Aorta (tissue), 5 donors: ENCODE results near the gene MPG. TPM values are rescaled to one million over a fixed set of nuclear protein-coding genes. Genes with fewer than 3 reads are reported as not detected.

ENCODE experiments used
- ATAC-seq: fragments of 200-7000 bp; cut with Tn5 transposase; one replicate; pipeline ENCODE4 v1.9.1; 2022; ENCODE audit warnings: moderate library complexity; ENCODE audit not compliant: low FRiP score
- DNase-seq, 2 donors: peaks; one replicate each; pipeline ENCODE4 v3.0.0-alpha.2; 2020
- H3K27ac ChIP-seq, 2 donors: one replicate each; pipeline ENCODE4 v1.5.1; 2013; ENCODE audit warnings: low read length in 2 of 2, mild to moderate bottlenecking in 2 of 2, moderate library complexity in 2 of 2, control low read depth in 1 of 2, inconsistent platforms in 1 of 2, low read depth in 1 of 2
- H3K27me3 ChIP-seq, 2 donors: one replicate each; pipeline ENCODE4 v1.6.1; 2013; ENCODE audit warnings: control low read depth in 1 of 2, low read length in 1 of 2, mild to moderate bottlenecking in 1 of 2, moderate library complexity in 1 of 2; ENCODE audit not compliant: insufficient read depth in 2 of 2, control insufficient read depth in 1 of 2
- H3K36me3 ChIP-seq, 2 donors: one replicate each; pipeline ENCODE4 v1.6.1; 2013; ENCODE audit warnings: control low read depth in 1 of 2, low read length in 1 of 2, mild to moderate bottlenecking in 1 of 2; ENCODE audit not compliant: insufficient read depth in 2 of 2, control insufficient read depth in 1 of 2
- H3K4me1 ChIP-seq, 2 donors: one replicate each; pipeline ENCODE4 v1.6.1; 2013; ENCODE audit warnings: low read length in 2 of 2, control low read depth in 1 of 2, mild to moderate bottlenecking in 1 of 2, moderate library complexity in 1 of 2; ENCODE audit not compliant: insufficient read depth in 2 of 2, control insufficient read depth in 1 of 2
- H3K4me3 ChIP-seq, 2 donors: one replicate each; pipeline ENCODE4 v1.5.1; 2013; ENCODE audit warnings: low read length in 2 of 2, control low read depth in 1 of 2, mild to moderate bottlenecking in 1 of 2
- H3K9me3 ChIP-seq: one replicate; pipeline ENCODE4 v1.6.1; 2013; ENCODE audit warnings: mild to moderate bottlenecking, low read length; ENCODE audit not compliant: control insufficient read depth
- WGBS, 2 donors: extraction: QIAGEN DNeasy Blood & Tissue Kit; methylation state at CpG; one replicate each; pipeline ENCODE4 v1.1.7; 2013; 5-methylcytosine and 5-hydroxymethylcytosine counted together
- intact Hi-C, 2 donors: fragments of 100-400 bp; cut with DNase I; formaldehyde crosslinking; loops; one replicate each; pipeline versions ENCODE4 v1.14.2 to v1.15.0; 2022
- polyA plus RNA-seq, 2 donors: library from polyadenylated mRNA; stranded (reverse); fragments of 200-250 nt; gene quantifications; one replicate each; pipeline ENCODE4 v1.2.3, GENCODE V29; 2013
- total RNA-seq, 2 donors: library from RNA; stranded (reverse); fragmentation: NEBNext Ultra II Directional; extraction: Animal tissue kit (Norgen Biotek cat#: 25700); gene quantifications; one replicate each; pipeline ENCODE4 v1.2.1, GENCODE V29; 2021
- donor health status: healthy with polysubstance abuse.
- donor health status: Bipolar disorder and iron deficiency.
- donor health status: DM: no; HTN: no; CAD: no.
- donor health status: DM: no; HTN: no; CAD: no.
- donor health status: DM: yes; HTN: yes; CAD: no.

The MPG gene
- total and polyA plus RNA-seq, 4 donors, result 56.2 to 213 (median 74.1) TPM

DNA sequence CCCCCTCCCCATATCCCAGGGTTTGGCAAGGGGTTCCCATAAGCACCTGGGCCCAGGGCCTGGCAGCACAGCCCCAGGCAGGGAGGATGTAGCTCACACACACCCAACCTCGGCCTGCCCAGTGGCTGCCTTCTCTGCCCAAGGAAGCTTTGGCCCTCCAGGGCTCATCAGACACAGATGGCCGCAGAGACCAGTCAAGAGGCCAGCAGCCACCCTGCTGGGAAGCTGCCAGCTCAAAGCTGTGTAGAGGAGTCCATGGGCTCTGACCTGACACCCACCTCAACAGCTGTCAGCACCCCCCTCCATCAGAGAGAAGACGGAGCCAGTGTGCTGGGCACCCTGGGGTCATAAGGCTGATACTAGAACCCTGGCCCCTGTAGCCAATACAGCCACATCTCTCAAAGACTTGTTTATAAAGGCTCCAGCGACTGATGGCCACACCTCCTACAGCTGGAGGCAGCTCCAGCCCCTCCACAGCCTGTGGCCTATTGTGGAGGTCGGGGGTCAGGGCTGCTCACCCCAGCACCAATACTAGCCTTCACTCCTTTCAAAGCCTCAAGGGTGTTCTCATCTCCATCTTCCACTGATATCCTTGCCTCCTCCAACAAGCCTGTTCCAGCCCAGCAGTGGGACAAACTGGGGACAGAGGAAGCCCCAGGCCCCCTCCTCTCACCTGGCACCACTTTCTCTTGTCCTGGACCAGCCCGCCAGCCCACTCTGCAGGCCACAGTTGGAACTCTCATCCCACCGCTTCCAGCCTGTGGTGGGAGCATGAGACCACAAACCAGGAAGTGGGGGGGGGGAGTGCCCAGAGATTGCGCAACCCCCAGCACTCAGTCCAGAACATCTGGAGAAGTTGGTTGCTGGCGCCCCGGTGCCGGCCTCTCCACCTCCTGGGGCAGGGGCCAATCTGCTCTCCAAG is 2.2 kb upstream of the MPG start:
- peaks cover 0 to 3% of the 10 kb centered on the region in 2 donors for H3K4me1 ChIP-seq
- no peaks in the 10 kb centered on the region for H3K27me3 ChIP-seq
- ATAC-seq (peak; percentile 49), DNase-seq (peak; percentile 88 to 89)
- 35 to 44% methylated on average over 11 of the region's 11 CpGs for WGBS, 2 donors
- intact Hi-C loops, result no loop called here
- no peaks in the 10 kb centered on the region for H3K9me3 ChIP-seq
- H3K27ac ChIP-seq, result peak overlapping the region; percentile 17 to 72
- no peak overlapping the region for H3K4me3 ChIP-seq
- peaks cover 0 to 1% of the 10 kb centered on the region in 2 donors for H3K36me3 ChIP-seq

DNA sequence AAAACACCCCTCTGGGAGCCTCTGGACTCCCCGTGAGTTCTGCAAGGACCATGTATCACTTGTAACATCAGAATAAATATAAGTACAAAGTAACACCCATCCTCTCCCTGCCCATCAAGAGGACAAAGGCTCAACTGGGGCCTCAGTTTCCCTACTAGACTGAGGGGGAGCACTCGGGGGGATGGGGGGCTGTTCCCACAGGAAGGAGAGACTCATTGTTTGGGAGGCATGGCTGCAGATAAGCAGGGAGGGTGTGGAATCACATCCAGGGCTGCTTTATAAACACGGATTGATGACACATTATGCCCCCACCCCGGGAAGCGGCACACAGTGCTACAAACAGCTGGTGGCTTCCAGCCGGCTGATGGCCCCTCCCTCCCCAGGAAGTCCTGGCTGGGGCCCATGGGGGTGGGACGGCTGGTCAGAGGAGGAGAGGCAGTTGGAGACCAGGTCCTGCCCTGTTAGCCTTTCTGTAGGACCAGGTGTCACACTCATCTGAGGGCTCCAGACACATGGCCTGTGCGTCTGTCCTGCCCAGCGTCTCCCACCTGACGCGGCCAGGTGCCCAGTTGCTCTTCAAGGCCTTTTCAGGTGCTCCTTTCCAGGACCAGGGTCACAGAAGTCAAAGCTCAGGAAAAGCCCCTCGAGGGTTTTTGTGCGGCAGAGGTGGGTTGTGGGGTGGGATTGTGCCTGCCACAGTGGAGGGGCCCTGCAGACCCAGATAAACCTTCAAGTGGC is 1.3 kb upstream of the MPG start:
- 25 to 31% methylated on average over 13 of the region's 13 CpGs for WGBS, 2 donors
- Histone ChIP-seq H3K4me1 (peaks cover 0 to 3% of the 10 kb centered on the region in 2 donors), H3K27me3 (no peaks in the 10 kb centered on the region), H3K4me3 (no peak overlapping the region), H3K36me3 (peaks cover 0 to 2% of the 10 kb centered on the region in 2 donors), H3K9me3 (no peaks in the 10 kb centered on the region), H3K27ac (peak overlapping the region; percentile 72 to 76)
- ATAC-seq (peak; percentile 62), DNase-seq (peak; percentile 90 to 94)
- intact Hi-C loops, result no loop called here

DNA sequence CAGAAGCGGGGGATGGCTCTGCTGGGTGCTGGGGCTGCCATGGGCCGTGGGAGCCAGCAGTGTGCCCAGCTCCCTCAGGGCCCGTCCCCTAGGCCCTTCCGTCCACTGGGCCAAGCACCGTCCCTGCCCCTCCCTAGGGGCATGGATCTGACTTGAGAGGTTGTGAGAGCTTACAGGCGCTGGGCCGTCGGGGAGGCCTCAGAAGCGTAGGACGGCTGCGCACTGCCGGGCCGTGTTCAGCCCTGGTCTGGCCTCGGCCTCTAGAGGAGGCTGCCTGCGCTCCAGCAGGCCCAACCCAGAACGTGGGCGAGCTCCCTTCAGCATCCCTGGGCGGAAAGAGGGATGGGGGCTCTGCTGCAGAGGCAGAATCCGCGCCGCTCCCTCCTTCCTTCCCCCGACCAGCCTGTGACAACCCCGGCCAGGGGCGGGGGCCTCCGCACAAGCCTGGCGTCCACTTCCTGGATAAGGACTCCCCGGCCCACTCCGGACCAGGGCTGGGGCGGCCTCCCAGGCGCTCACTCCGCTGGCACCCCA is 685 bp upstream of the MPG start:
- H3K27me3 ChIP-seq, result no peaks in the 10 kb centered on the region
- peaks cover 0 to 2% of the 10 kb centered on the region in 2 donors for H3K36me3 ChIP-seq
- ATAC-seq, result peak; percentile 63
- H3K9me3 ChIP-seq, result no peaks in the 10 kb centered on the region
- DNase-seq, result peak; percentile 78 to 86
- H3K4me3 ChIP-seq, result peak overlapping the region; percentile 74 to 77
- intact Hi-C loops, result no loop called here
- H3K4me1 ChIP-seq, result peaks cover 0 to 3% of the 10 kb centered on the region in 2 donors
- peak overlapping the region; percentile 72 to 76 for H3K27ac ChIP-seq
- WGBS, 2 donors, result 4 to 5% methylated on average over 21 to 31 of the region's 31 CpGs

DNA sequence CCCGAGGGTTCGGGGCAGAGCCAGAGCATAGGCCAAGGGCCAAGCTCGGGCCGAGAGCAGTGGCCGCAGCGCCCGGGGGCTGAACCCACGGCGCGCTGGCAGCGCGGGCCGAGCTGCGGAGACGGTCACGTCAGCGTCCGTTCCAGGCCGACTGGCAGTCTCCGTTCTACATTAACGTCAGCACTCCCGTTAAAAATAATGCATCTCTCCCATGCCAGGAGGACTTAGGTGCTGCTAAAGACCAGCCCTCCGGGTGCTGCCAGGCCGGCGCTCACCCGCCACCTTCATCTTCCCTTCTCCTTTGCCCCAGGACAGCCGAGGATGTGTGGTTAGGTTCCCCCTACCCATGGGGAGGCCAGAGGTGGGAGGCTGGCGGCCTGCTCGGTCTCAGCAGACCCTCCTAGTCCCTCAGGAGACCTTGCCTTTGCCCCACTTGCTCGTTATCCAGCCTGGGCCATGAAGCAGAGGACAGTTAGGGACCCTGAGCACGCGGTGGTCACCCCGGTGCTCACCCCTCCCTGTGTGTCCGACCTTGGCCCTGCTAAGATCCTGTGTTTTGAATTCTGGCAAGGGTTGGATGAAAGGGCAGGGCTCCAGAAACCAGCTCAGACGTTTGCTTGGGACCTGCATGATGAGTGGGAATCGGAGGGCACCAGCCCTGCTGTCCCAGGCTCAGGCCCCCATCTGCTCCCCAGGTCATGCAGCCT is 572 bp downstream of the MPG start:
- no peak for DNase-seq
- H3K27ac ChIP-seq, result peak overlapping the region; percentile 72 to 76
- no peaks in the 10 kb centered on the region for H3K9me3 ChIP-seq
- 1% methylated on average over 35 to 36 of the region's 36 CpGs for WGBS, 2 donors
- intact Hi-C loops, result no loop called here
- ATAC-seq, result peak; percentile 5
- H3K4me1 ChIP-seq, result peaks cover 0 to 3% of the 10 kb centered on the region in 2 donors
- H3K27me3 ChIP-seq, result no peaks in the 10 kb centered on the region
- H3K36me3 ChIP-seq, result peaks cover 0 to 2% of the 10 kb centered on the region in 2 donors
- H3K4me3 ChIP-seq, result peak overlapping the region; percentile 74 to 77

DNA sequence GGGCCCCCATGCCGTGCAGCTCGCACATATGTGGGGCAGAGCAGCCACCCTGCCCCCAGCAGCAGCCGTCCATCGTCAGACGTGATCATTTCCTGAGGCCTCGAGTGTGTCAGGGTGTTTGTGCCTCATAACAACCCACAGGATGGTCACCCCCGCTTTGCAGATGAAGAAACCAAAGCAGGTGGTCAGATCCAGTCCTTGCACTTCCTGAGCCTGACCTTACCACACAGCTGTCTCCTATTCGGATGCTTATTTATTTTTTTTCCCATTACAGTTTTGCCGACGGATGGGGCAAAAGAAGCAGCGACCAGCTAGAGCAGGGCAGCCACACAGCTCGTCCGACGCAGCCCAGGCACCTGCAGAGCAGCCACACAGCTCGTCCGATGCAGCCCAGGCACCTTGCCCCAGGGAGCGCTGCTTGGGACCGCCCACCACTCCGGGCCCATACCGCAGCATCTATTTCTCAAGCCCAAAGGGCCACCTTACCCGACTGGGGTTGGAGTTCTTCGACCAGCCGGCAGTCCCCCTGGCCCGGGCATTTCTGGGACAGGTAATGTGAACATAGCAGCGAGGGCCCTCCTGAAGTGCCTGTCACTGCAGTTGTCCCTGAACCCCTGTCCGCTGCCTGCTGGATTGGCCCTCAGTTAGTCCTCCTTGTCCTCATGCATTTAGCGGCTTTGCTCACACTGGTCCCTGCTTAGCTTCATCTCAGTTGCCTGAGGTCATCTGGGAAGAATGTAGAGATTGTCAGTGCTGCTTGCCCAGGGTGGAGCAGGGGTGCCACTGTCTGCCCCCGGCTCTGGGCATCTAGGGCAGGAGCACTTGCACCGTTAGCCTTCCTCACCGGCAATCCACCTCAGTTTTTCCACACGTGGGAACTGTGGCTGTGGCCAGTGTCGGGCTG is 1.4 kb downstream of the MPG start:
- whole genome bisulfite sequencing, 2 donors, result 58 to 61% methylated on average over 32 of the region's 32 CpGs
- H3K27me3 ChIP-seq, result no peaks in the 10 kb centered on the region
- H3K36me3 ChIP-seq, result peaks cover 0 to 2% of the 10 kb centered on the region in 2 donors
- no peak overlapping the region for H3K4me3 ChIP-seq
- H3K9me3 ChIP-seq, result no peaks in the 10 kb centered on the region
- intact Hi-C loops, result no loop called here
- no peak for DNase-seq
- ATAC-seq, result no peak
- peaks cover 0 to 3% of the 10 kb centered on the region in 2 donors for H3K4me1 ChIP-seq
- peak overlapping the region; percentile 67 to 72 for H3K27ac ChIP-seq

DNA sequence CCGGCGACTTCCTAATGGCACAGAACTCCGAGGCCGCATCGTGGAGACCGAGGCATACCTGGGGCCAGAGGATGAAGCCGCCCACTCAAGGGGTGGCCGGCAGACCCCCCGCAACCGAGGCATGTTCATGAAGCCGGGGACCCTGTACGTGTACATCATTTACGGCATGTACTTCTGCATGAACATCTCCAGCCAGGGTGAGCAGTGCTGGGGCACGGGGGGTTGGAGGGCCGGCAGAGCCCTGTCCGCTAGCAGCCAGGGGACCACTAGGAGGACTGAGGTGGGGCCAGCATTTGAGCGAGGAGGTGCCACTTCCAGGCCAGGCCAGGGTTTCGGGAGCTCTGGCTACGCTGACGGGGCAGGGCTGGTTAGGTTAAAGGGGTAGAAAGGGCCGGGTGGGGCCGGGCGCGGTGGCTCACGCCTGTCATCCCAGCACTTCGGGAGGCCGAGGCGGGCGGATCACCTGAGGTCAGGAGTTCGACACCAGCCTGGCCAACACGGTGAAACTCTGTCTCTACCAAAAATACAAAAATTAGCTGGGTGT is 5.1 kb downstream of the MPG start:
- intact Hi-C loops, result no loop called here
- Histone ChIP-seq H3K36me3 (peaks cover 0 to 4% of the 10 kb centered on the region in 2 donors), H3K4me1 (no peaks in the 10 kb centered on the region), H3K27ac (peak overlapping the region in 1 of 2 donors; percentile 4), H3K4me3 (no peak overlapping the region), H3K27me3 (no peaks in the 10 kb centered on the region), H3K9me3 (no peaks in the 10 kb centered on the region)
- ATAC-seq (no peak), DNase-seq (no peak)
- 95% methylated on average over 30 to 31 of the region's 31 CpGs for WGBS, 2 donors

DNA sequence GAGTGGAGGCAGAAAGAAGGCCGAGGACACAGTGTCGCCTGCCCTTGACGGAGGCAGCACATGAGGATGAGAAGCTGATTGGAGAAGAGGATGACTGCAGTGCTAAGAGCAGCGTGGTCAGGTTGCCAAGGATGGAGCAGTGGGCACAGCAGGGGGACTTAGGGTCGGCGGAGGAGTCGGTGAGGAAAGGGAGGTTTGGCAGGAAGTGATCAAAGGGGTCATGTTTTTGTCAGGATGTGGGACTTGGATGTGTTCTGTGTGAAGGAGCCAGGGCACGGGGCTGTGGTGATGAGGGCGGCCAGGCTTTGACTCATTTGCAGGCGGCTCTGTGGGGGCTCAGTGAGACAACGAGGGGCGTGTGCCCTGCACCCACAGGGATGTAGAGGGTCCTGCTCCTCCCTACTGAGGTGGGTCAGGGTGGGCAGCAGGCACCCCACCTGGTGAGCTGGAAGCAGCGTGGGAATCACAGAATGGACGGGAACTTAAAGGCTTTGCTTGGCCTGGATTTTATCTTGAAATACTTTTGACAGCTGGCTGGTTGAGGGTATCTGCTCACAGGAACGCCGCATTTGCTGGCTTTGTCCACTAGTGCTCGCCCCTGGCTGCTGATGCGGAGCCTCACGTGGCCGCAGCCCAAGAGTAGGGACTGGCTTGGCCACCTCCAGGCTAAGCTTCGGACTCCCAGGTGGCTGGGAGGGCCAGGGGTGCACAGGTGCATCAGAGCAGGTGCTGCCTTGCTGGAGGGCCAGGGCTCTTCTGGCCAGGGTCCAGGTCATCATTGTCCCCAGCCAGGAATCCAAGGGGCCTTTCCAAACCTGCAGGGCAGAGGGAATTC is 6.0 kb downstream of the MPG start:
- H3K9me3 ChIP-seq, result no peaks in the 10 kb centered on the region
- peak overlapping the region; percentile 10 to 68 for H3K27ac ChIP-seq
- intact Hi-C loops, result no loop called here
- no peaks in the 10 kb centered on the region for H3K4me1 ChIP-seq
- H3K27me3 ChIP-seq, result no peaks in the 10 kb centered on the region
- ATAC-seq (peak; percentile 49), DNase-seq (no peak)
- peaks cover 0 to 4% of the 10 kb centered on the region in 2 donors for H3K36me3 ChIP-seq
- 8 to 11% methylated on average over 21 of the region's 21 CpGs for WGBS, 2 donors
- no peak overlapping the region for H3K4me3 ChIP-seq
